Activated CD8-positive, alpha-beta T cell treated with anti-CD3 and anti-CD28 coated beads for 36 hours (primary cell): ENCODE results near the gene GGT1. TPM values are rescaled to one million over a fixed set of nuclear protein-coding genes. Genes with fewer than 3 reads are reported as not detected.
"Not testable (repeated sequence)": the region's sequence is repeated elsewhere in the genome, so short reads cannot be mapped to it uniquely, and the experiment has no call there.

ENCODE experiments used
- ATAC-seq: fragments of 200-7000 bp; cut with Tn5 transposase; one replicate; pipeline ENCODE4 v1.10.0; 2021; ENCODE audit warnings: mild to moderate bottlenecking, moderate library complexity
- CTCF ChIA-PET: fragments of 350-600 bp; sonication (Branson Sonifier 250); formaldehyde crosslinking; loops from one replicate; lab custom pipeline; 2021; ENCODE audit warnings: antibody characterized with exemption; lab: Charles Lee
- POLR2A ChIA-PET: fragments of 350-600 bp; sonication (Branson Sonifier 250); formaldehyde crosslinking; loops from one replicate; lab custom pipeline; 2021; ENCODE audit warnings: antibody characterized with exemption; lab: Charles Lee
- DNase-seq: peaks from one replicate; pipeline ENCODE4 v3.0.0-alpha.2; 2020
- H3K27ac Mint-ChIP-seq: one replicate; pipeline ENCODE4 v1.8.0; 2021; ENCODE audit warnings: mild to moderate bottlenecking, mixed read lengths
- H3K27me3 Mint-ChIP-seq: one replicate; pipeline ENCODE4 v1.8.0; 2021; ENCODE audit warnings: mixed read lengths
- H3K36me3 Mint-ChIP-seq: one replicate; pipeline ENCODE4 v1.8.0; 2021; ENCODE audit warnings: low read depth, mixed read lengths
- H3K4me1 Mint-ChIP-seq: one replicate; pipeline ENCODE4 v1.8.0; 2021; ENCODE audit warnings: low read depth, mixed read lengths
- H3K4me3 Mint-ChIP-seq: one replicate; pipeline ENCODE4 v1.8.0; 2021; ENCODE audit warnings: mild to moderate bottlenecking, moderate library complexity, mixed read lengths
- H3K9me3 Mint-ChIP-seq: one replicate; pipeline ENCODE4 v1.8.0; 2021; ENCODE audit warnings: mixed read lengths
- intact Hi-C: fragments of 100-400 bp; cut with micrococcal nuclease; formaldehyde crosslinking; loops from one replicate; pipeline ENCODE4 v1.10.0; 2022
- total RNA-seq, 2 experiments: library from RNA; stranded (reverse); gene quantifications; one replicate each; pipeline ENCODE4 v1.2.3, GENCODE V29; 2021

Gene GGT1
- total RNA-seq, 2 experiments from 2014 or later = 15.6 to 17.8 TPM

DNA sequence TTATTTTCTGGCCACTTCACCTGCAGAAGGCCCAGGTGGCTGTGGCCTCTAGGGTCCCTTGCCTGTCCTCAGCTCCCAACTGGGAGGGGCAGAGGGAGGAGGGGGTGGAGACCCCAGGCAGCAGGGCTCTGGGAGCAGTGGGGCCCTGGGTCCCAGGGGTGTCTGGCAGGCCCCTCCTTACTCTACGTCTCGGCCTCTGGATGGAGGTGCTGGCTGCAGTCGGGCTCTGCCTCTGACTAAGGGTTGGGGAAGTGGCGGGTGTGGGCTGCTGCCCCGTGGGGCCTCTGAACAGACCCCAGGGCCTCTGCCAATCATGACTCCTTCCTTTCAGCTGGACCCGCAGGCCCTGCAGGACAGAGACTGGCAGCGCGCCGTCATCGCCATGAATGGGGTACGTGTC lies 41.4 kb downstream of the GGT1 start:
- H3K4me1 Mint-ChIP-seq, H3K36me3 Mint-ChIP-seq, H3K27me3 Mint-ChIP-seq, DNase-seq, H3K4me3 Mint-ChIP-seq, H3K27ac Mint-ChIP-seq, H3K9me3 Mint-ChIP-seq, POLR2A ChIA-PET, ATAC-seq, intact Hi-C loops, CTCF ChIA-PET: not testable (repeated sequence)

DNA sequence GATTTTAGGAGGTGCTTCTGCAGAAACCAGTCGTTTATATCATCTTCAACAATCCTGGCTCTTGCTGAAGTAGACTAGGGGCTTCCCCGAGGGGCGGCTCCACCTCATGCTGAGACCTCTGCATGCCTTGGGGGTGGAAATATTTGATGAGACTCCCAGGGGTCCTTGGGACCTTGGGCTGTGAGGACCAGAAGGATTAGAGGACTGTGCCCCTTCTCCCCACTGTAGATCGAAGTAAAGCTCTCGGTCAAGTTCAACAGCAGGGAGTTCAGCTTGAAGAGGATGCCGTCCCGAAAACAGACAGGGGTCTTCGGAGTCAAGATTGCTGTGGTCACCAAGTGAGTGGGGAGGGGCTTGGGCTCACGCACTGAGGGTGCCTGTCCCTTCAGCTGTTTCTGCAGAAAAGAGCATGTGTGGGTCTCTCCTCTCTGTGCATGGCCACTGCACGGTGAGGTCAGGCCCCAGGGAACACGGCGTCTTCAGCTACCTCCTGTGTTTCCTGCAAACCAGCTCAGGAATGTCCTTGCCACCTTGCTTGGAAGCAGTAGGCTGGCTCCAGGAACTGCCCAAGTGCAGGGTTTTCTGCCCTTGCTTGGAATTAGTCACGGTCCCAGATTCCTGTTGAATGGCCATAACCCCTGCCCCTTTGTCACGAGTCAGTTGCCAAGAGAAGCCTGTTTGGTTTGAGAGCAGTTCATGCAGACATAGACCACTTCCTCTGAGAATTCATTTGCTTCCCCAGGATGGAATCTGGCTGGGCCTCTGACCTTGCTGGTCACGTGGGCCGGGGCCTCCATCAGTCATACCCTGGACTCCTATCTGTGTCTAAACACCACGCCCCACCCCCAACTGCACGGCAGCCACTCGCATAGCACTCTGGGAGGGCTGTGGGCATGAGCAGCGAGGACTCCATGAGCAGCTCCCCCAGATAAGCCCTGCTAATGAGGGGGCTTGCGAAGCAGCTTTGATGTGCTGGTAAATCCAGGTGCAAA lies 42.7 kb downstream of the GGT1 start:
- H3K27me3 Mint-ChIP-seq, H3K36me3 Mint-ChIP-seq, H3K4me1 Mint-ChIP-seq, H3K9me3 Mint-ChIP-seq, ATAC-seq, POLR2A ChIA-PET, DNase-seq, H3K27ac Mint-ChIP-seq, CTCF ChIA-PET, H3K4me3 Mint-ChIP-seq, intact Hi-C loops: not testable (repeated sequence)

DNA sequence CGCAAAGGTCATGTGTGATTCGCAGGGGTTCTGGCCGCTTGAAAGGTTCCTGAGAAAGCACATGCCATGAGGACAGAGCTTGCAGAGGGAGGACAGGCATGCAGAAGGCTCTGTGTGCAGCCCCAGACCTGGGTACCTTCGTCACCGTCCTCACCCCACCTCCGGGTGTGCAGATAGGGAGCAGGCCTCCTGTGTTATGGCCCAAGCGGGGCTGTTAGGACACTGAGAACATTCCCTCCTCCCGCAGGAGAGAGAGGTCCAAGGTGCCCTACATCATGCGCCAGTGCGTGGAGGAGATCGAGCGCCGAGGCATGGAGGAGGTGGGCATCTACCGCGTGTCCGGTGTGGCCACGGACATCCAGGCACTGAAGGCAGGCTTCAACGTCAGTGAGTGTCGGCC lies 43.8 kb downstream of the GGT1 start:
- H3K27me3 Mint-ChIP-seq, H3K27ac Mint-ChIP-seq, POLR2A ChIA-PET, H3K4me3 Mint-ChIP-seq, ATAC-seq, CTCF ChIA-PET, intact Hi-C loops, H3K36me3 Mint-ChIP-seq, H3K9me3 Mint-ChIP-seq, H3K4me1 Mint-ChIP-seq, DNase-seq: not testable (repeated sequence)

DNA sequence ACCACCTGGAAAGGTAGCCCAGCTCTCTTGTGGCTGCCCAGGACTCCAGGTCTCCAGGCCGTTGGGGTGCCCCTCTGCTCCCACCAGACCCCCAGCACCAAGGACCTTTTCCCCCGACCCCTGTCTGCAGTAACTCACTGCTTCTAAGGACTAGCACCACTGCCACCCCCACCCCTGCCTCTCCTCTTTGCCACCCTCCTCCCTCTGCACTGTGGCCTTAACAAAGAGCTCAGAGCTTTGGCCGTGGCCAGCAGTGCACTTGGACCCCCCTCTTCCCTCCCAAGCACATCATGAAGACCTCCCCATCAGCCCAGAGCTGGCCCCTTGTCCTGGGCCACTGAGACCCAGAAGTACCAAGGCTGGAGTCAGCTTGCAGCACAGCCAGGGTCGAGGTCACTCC lies 46.4 kb downstream of the GGT1 start:
- H3K27me3 Mint-ChIP-seq, CTCF ChIA-PET, DNase-seq, POLR2A ChIA-PET, ATAC-seq, H3K4me1 Mint-ChIP-seq, H3K4me3 Mint-ChIP-seq, intact Hi-C loops, H3K9me3 Mint-ChIP-seq, H3K36me3 Mint-ChIP-seq, H3K27ac Mint-ChIP-seq: not testable (repeated sequence)

DNA sequence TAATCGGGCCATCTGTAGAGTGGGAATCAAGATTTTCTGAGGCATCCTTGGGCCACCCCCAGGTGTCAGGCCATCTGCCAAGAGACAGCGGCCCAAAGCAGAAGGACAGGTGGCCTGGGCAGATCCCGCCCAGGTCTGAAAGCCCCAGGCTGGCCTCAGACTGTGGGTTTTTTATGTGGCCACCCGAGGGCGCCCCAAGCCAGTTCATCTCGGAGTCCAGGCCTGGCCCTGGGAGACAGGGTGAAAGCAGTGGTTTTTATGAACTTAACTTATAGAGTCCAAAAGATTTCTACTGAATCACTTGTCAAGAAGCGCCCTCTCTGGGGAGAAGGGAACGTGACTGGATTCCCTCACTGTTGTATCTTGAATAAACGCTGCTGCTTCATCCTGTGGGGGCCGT lies 47.9 kb downstream of the GGT1 start:
- H3K27ac Mint-ChIP-seq, H3K36me3 Mint-ChIP-seq, intact Hi-C loops, CTCF ChIA-PET, H3K27me3 Mint-ChIP-seq, H3K4me3 Mint-ChIP-seq, H3K9me3 Mint-ChIP-seq, H3K4me1 Mint-ChIP-seq, POLR2A ChIA-PET, ATAC-seq: not testable (repeated sequence)
- peak; percentile 73 for DNase-seq

DNA sequence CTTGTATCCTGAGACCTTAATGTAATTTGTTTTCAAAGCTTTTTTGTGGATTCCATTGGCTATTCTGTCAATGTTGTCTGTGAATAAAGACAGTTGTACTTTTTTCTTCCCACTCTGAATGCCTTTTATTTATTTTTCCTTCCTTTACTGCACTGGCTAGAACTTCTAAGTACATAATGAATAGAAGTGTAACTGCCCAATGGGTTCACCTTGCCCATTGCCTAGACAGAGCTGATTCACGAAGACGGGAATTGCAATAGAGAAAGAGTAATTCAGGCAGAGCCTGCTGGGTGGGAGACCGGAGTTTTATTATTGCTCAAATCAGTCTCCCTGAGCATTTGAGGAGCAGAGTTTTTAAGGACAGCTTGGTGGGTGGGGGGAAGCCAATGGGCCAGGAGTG lies 62.4 kb downstream of the GGT1 start:
- H3K9me3 Mint-ChIP-seq, H3K36me3 Mint-ChIP-seq, POLR2A ChIA-PET, ATAC-seq, CTCF ChIA-PET, H3K4me1 Mint-ChIP-seq, H3K27me3 Mint-ChIP-seq, intact Hi-C loops, H3K4me3 Mint-ChIP-seq, H3K27ac Mint-ChIP-seq, DNase-seq: not testable (repeated sequence)

DNA sequence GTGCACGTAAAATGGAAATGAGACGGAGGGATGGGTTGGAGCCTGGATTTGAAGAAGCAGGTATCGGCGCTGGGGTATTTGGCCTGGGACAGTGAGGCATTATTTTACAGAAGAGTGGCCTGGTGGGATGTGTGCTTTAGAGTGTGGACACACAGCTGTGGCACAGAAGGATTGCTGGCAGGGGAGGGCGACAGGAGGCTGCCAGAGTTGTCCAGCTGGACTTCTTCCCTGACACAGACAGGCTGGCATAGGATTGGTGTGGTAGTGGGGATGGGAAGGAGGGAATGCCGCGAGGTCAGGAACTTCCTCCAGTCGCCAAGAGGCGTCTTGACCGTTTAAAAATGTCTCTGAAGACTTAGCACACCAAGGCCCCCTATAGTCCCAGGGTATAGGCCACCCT lies 64.9 kb downstream of the GGT1 start:
- H3K4me1 Mint-ChIP-seq, H3K27me3 Mint-ChIP-seq, H3K4me3 Mint-ChIP-seq, H3K36me3 Mint-ChIP-seq, intact Hi-C loops, H3K27ac Mint-ChIP-seq, POLR2A ChIA-PET, CTCF ChIA-PET, H3K9me3 Mint-ChIP-seq, DNase-seq, ATAC-seq: not testable (repeated sequence)

DNA sequence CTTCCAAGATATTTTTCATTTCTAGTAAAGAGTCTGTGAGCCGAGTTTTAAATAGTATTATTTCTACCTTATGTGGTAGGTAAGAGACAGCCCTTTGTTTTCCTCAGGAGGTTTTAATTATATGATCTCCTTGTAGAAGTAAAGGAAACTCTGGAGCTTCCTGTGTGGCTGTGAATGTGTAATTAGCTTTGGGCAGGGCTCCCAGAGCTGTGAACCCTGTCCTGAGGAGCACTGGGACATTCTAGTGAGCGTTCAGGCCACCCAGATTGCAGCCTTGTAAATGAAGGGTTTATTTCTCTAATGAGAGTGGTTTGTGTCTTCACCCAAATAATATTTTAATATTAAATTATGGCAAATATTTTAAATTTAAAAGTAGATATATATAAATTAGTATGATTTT lies 69.5 kb downstream of the GGT1 start:
- H3K36me3 Mint-ChIP-seq, CTCF ChIA-PET, DNase-seq, H3K4me1 Mint-ChIP-seq, H3K27ac Mint-ChIP-seq, ATAC-seq, intact Hi-C loops, POLR2A ChIA-PET, H3K4me3 Mint-ChIP-seq, H3K27me3 Mint-ChIP-seq, H3K9me3 Mint-ChIP-seq: not testable (repeated sequence)

Other genes starting within 250 kb of the GGT1 start
- gene ADORA2A, start 175.6 kb upstream of the GGT1 start, total RNA-seq = 10 to 100 TPM; 41.4 to 42.9 TPM
- gene UPB1, start 107.9 kb upstream of the GGT1 start, total RNA-seq = under 1 TPM; 0.16 to 0.49 TPM
- gene GUCD1, start 48.1 kb upstream of the GGT1 start, total RNA-seq = 100 to 1,000 TPM in 1 of 2 experiments, 10 to 100 TPM in 1; 99.7 to 111 TPM
- 100 to 1,000 TPM; 153 to 165 TPM for gene SNRPD3, start 47.2 kb upstream of the GGT1 start, total RNA-seq
- 1 to 10 TPM; 1.2 to 1.5 TPM for gene LRRC75B, start 10.1 kb upstream of the GGT1 start, total RNA-seq
- gene PIWIL3, start 171.5 kb downstream of the GGT1 start, total RNA-seq = not detected
- gene SGSM1, start 203.0 kb downstream of the GGT1 start, total RNA-seq = under 1 TPM in 1 of 2 experiments, not detected in 1; 0.13 TPM